HS-27A (cell line): ENCODE data around the gene DYDC1.
A peak's percentile ranks its signal among the peaks of the same experiment; 100 is the strongest.
"Not testable (repeated sequence)": the region's sequence is repeated elsewhere in the genome, so short reads cannot be mapped to it uniquely, and the experiment has no call there.

Experiments
- DNase-seq: peaks from one replicate; pipeline ENCODE4 v3.0.0-alpha.2; 2012; ENCODE audit warnings: low read depth, missing footprints

Gene DYDC1

GRCh38 chr10:80344276-80344675, 12.3 kb downstream of the DYDC1 start:
- no peak for DNase-seq

GRCh38 chr10:80333983-80334382, 22.6 kb downstream of the DYDC1 start:
- no peak for DNase-seq

- DNase-seq = no peak
Measured at GRCh38 chr10:80324891-80325364, 31.6 kb downstream of the DYDC1 start.

GRCh38 chr10:80324086-80324485, 32.5 kb downstream of the DYDC1 start:
- peak; percentile 1 for DNase-seq

- no peak for DNase-seq
Measured at GRCh38 chr10:80323311-80323710, 33.2 kb downstream of the DYDC1 start.

- DNase-seq = no peak
Measured at GRCh38 chr10:80322711-80323110, 33.8 kb downstream of the DYDC1 start.

GRCh38 chr10:80322158-80322557, 34.4 kb downstream of the DYDC1 start:
- no peak for DNase-seq

GRCh38 chr10:80321183-80321582, 35.4 kb downstream of the DYDC1 start:
- DNase-seq = no peak

GRCh38 chr10:80320377-80320776, 36.2 kb downstream of the DYDC1 start:
- DNase-seq = no peak

- no peak for DNase-seq
Measured at GRCh38 chr10:80319725-80320290, 36.7 kb downstream of the DYDC1 start.

GRCh38 chr10:80319318-80319717, 37.2 kb downstream of the DYDC1 start:
- no peak for DNase-seq

GRCh38 chr10:80318742-80319141, 37.8 kb downstream of the DYDC1 start:
- DNase-seq = no peak

GRCh38 chr10:80315391-80315790, 41.2 kb downstream of the DYDC1 start:
- no peak for DNase-seq

- DNase-seq = no peak
Measured at GRCh38 chr10:80313523-80313922, 43.0 kb downstream of the DYDC1 start.

GRCh38 chr10:80305989-80306388, 50.6 kb downstream of the DYDC1 start:
- not testable (repeated sequence) for DNase-seq

- no peak for DNase-seq
Measured at GRCh38 chr10:80296942-80297341, 59.6 kb downstream of the DYDC1 start.

GRCh38 chr10:80292607-80293239, 63.8 kb downstream of the DYDC1 start:
- no peak for DNase-seq

- no peak for DNase-seq
Measured at GRCh38 chr10:80290474-80291220, 65.9 kb downstream of the DYDC1 start.

GRCh38 chr10:80289451-80290287, 66.9 kb downstream of the DYDC1 start, which contains the start of gene MAT1A:
MAT1A (minus strand) TSS chr10:80289658; CDS start chr10:80289423, 235 bp downstream.
- no peak for DNase-seq

- DNase-seq = no peak
Measured at GRCh38 chr10:80288849-80289248, 67.7 kb downstream of the DYDC1 start.
